ENCODE data around the gene LPCAT1. TPM values are rescaled to one million over a fixed set of nuclear protein-coding genes. Genes with fewer than 3 reads are reported as not detected.

LPCAT1 gene
- total and polyA plus RNA-seq, 2 donors (not counting 3 experiments of a cell fraction or from before 2014, with no cell fraction given): 28.9 to 57.2 TPM

GRCh38 chr5:1536871-1537602 is 13.3 kb upstream of the LPCAT1 start:
- Histone ChIP-seq H3K9ac (replicated peaks; ENCODE audit: extremely low read depth, insufficient read depth, low read length) (no peak overlapping the region), H4K20me1 (replicated peaks; ENCODE audit: control insufficient read depth, extremely low read depth, insufficient read depth, low read length) (no peaks in the 10 kb centered on the region), H3K27me3 (ENCODE audit: control insufficient read depth in 2 of 2, insufficient read depth in 2 of 2, low read length in 2 of 2) (peaks cover 7 to 21% of the 10 kb centered on the region in 2 experiments), H2AFZ (ENCODE audit: low read depth, low read length) (no peak overlapping the region), H3K4me3 (replicated peaks in 1 of 3; ENCODE audit: insufficient read depth in 1 of 3, low read depth in 1 of 3, low read length in 3 of 3) (no peak overlapping the region), H3K4me1 (ENCODE audit: control insufficient read depth, extremely low read depth, insufficient read depth, low read length) (no peaks in the 10 kb centered on the region), H3K27ac (ENCODE audit: insufficient read depth, low read depth, low read length) (no peak overlapping the region), H3K9me1 (replicated peaks; ENCODE audit: control insufficient read depth, extremely low read depth, insufficient read depth, low read length) (no peaks in the 10 kb centered on the region), H3K4me2 (ENCODE audit: insufficient read depth, low read length) (peak overlapping the region; percentile 6), H3K79me2 (ENCODE audit: control insufficient read depth, insufficient read depth, low read length) (no peaks in the 10 kb centered on the region), H3K9me3 (replicated peaks; ENCODE audit: control insufficient read depth, insufficient read depth, low read length) (no peaks in the 10 kb centered on the region), H3K36me3 (ENCODE audit: control insufficient read depth in 2 of 2, extremely low read depth in 1 of 2, insufficient read depth in 2 of 2, low read length in 2 of 2) (no peaks in the 10 kb centered on the region)
- FAIRE-seq (no peak), DNase-seq (ENCODE audit: low read depth, low spot score) (peak; percentile 6)
- TF ChIP-seq EZH2 (IDR thresholded peaks at IDR 0.05; ENCODE audit: borderline replicate concordance, low read depth, low read length, severe bottlenecking): no peak
- no peak for TF ChIP-seq POLR2AphosphoS5 (IDR thresholded peaks at IDR 0.05; ENCODE audit: insufficient read depth, low read depth, low read length)
- no peak for TF ChIP-seq MYC (IDR thresholded peaks at IDR 0.05; ENCODE audit: low read depth, low read length)
- TF ChIP-seq, protein P1, sequence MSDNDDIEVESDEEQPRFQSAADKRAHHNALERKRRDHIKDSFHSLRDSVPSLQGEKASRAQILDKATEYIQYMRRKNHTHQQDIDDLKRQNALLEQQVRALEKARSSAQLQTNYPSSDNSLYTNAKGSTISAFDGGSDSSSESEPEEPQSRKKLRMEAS (IDR thresholded peaks at IDR 0.05; ENCODE audit: insufficient read depth, insufficient read length): no peak
- TF ChIP-seq POLR2A (IDR thresholded peaks at IDR 0.05; ENCODE audit: low read depth, low read length): no peak
- TF ChIP-seq FOS (IDR thresholded peaks at IDR 0.05; ENCODE audit: borderline replicate concordance, insufficient read depth, low read length): no peak
- TF ChIP-seq GATA2 (IDR thresholded peaks at IDR 0.05; ENCODE audit: insufficient read depth, insufficient read length, low read depth, low read length): no peak
- TF ChIP-seq, protein P2, sequence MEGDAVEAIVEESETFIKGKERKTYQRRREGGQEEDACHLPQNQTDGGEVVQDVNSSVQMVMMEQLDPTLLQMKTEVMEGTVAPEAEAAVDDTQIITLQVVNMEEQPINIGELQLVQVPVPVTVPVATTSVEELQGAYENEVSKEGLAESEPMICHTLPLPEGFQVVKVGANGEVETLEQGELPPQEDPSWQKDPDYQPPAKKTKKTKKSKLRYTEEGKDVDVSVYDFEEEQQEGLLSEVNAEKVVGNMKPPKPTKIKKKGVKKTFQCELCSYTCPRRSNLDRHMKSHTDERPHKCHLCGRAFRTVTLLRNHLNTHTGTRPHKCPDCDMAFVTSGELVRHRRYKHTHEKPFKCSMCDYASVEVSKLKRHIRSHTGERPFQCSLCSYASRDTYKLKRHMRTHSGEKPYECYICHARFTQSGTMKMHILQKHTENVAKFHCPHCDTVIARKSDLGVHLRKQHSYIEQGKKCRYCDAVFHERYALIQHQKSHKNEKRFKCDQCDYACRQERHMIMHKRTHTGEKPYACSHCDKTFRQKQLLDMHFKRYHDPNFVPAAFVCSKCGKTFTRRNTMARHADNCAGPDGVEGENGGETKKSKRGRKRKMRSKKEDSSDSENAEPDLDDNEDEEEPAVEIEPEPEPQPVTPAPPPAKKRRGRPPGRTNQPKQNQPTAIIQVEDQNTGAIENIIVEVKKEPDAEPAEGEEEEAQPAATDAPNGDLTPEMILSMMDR (IDR thresholded peaks at IDR 0.05; ENCODE audit: extremely low read depth in 1 of 2, insufficient read depth in 1 of 2, low read depth in 1 of 2, low read length in 2 of 2): no peak
- CTCF ChIA-PET: no interaction called here
- POLR2A ChIA-PET: no interaction called here
- intact Hi-C loops (cut with micrococcal nuclease) (no loop called here), dilution Hi-C loops (cut with MboI; ENCODE audit: extremely low pct_ligation_motif_present, low sequenced_read_pairs) (no loop called here)
- no TSS peak for BruUV-seq (replicated peaks)
